HG02981 (cell line): Measurements from ENCODE around the gene PSMG4.

Experiments used
- ATAC-seq: cut with Tn5 transposase; IDR thresholded peaks from one replicate; pipeline ENCODE4 v1.9.1; 2021; ENCODE audit warnings: mild to moderate bottlenecking, moderate library complexity; ENCODE audit not compliant: unreplicated experiment

Gene PSMG4

DNA sequence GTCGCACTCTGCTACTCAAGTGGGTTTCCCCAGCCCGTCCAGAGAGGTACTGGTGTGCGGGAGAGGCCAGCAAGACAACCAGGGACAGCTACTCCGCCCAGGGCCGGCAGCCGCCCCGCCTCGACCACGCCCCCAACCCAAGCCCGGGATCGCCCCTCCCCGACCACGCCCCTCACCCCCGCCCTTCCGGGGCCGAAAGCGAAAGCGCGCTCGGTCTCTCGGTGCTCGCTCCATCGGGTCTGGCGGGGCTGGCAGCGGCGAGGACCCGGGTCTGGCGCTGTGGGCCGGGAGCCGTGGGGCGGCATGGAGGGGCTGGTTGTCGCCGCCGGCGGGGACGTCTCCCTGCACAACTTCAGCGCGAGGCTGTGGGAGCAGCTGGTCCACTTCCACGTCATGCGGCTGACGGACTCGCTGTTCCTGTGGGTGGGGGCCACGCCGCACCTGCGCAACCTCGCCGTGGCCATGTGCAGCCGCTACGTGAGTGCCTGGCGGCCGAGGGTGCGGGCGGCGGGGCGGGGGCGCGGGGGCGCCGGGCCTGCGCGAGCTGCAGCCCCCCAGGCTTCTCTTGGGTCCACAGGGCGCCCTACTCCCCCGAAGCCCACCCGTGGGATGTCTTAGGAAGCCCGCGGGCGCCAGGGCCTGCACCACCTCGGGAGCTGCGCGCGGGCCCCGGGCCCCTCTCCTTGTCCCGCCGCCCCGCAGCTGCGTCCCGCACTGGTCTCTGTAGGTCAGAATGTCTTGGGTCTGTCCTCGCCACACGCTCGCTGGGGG, at the start of gene PSMG4:
TSS of gene PSMG4 (plus strand) at position 228 of the 771 bp plus-strand sequence. CDS start at position 304, 76 bp downstream.
- peak; percentile 72 for ATAC-seq

GRCh38 chr6:3209114-3210023, 49.4 kb upstream of the PSMG4 start:
- peak; percentile 57 for ATAC-seq

DNA sequence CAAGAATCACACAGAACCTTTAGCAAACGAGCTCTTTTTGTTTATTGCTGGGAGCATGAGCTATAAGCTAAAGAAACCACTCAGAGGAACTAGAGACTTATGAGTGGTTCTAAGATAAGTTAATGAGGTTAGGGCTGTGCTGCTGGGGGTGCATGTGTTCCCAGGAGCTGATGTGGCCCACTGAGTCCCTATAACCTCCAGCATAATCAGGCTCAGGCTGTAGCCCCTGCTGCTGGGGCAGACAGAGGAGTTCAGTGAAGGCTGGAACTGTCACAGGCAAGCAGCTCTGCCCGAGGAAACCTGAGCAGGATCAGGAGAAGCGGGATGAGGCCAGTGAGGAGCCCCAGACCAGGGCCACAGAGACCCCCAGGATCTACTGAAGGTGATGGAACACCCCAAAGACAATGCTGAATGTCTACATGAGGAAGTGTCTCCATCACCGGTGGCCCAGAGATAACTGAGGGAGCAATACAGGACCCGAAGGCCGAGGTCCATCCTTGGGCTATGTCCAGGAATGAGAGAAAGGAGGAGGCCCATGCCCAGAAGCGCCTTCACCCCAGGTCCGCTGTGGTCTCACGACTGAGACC, 48.6 kb upstream of the PSMG4 start:
- ATAC-seq = peak; percentile 3

- ATAC-seq = no peak
Measured at GRCh38 chr6:3211681-3212080, 47.1 kb upstream of the PSMG4 start.

DNA sequence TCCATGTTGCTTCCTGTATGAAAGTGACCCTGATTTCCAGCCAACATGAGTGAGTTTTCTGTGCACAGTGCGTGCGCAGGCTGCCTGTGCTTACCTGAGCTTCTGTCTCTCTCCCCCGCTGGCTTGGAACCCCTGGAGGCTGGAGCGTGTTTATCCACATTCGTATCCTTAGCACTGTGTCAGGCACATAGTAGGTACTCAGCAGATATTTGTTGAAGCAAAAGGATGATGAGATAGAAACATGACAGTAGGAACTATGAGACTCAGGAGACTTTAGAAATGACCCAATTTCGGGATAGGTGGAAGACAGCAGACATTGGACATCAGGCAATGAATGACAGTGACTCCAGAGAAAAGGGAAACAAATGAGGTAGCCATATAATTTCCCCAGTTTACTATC, 46.5 kb upstream of the PSMG4 start:
- no peak for ATAC-seq

- no peak for ATAC-seq
Measured at GRCh38 chr6:3213334-3213695, 45.4 kb upstream of the PSMG4 start.

GRCh38 chr6:3214898-3215297, 43.8 kb upstream of the PSMG4 start:
- no peak for ATAC-seq

DNA sequence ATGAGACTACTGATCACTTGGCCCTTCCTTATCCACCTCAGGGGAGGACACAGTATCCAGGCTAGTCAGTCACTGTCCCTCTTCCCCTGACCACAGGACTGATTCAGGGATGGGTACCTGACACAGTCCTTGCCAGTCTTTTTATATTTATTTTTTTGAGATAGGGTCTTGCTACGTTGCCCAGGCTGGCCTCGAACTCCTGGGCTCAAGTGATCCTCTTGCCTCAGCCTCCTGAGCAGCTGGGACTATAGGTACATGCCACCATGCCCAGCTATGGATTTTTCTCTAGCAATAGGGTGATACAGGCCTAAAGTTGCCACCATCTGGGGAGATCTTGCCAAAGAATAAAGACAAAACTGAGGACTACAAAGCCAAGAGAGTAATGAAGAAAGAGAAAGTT, 41.5 kb upstream of the PSMG4 start:
- ATAC-seq = no peak

DNA sequence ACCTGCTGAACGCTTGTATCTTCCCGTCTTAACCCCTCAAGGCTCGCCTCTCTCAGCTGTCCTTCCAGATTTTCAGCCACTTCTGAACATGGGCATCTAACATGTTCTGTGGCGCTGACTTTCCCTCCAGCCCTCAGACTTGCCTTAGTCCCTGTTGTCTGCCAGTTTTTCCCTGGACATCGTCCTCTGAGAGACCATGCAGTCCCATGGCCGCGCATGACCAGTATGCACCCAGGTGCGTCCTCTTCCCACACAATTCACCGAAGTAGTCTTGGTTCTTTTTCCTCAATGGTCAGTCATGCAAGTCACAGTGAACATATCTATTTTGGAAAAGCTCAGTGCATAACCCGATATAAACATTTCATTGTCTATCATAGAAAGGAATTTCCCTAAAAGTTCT, 40.5 kb upstream of the PSMG4 start:
- ATAC-seq = no peak

GRCh38 chr6:3220366-3220765, 38.4 kb upstream of the PSMG4 start:
- no peak for ATAC-seq

- ATAC-seq = no peak
Measured at GRCh38 chr6:3221578-3221977, 37.2 kb upstream of the PSMG4 start.

- no peak for ATAC-seq
Measured at GRCh38 chr6:3222506-3223038, 36.2 kb upstream of the PSMG4 start.

- no peak for ATAC-seq
Measured at GRCh38 chr6:3226042-3226441, 32.7 kb upstream of the PSMG4 start.

DNA sequence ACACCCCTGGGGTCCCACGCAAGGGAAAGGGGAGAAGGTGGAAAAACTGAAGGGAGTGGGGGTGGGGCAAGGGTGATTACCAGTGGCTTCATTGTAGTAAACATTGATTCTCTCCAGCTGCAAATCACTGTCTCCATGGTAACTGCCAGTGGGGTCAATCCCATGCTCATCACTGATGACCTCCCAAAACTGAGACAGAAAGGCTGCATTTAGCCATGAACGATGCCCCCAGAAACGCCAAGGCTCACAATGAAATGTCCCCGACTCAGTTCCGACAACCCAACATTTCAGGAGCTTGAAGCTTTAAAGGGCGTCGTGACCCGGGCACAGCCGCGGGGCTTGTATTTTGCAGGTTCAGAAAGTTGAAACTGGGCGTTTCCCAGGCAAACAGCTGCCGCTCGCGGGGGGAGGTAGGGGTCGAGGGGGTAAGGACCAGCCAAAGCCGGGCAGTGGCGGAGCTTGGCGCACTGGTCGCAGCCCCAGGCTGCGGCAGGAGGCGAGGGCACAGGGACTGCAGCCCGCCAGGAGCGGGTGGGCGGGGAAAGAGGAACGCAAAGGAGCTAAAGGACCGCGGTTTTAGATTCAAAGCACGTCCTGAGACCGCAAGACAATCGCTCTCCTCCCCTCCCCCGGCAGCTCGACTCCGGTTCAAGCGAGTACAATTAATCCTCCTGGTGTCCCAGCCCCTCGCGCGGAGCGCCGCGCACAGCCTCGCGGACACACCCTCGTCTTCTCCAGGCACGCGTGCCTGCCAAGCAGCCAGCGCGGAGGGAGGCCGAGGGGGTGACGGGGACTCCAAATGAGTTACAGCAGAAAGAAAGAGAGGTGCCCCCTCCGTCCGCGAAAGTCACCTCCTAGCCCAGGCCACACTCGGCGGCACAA, 32.0 kb upstream of the PSMG4 start:
- no peak for ATAC-seq

GRCh38 chr6:3227363-3228045, 31.2 kb upstream of the PSMG4 start, which contains the start of gene TUBB2B:
TUBB2B (minus strand) TSS chr6:3227653; CDS start chr6:3227543, 110 bp downstream.
- no peak for ATAC-seq

GRCh38 chr6:3228046-3228671, 30.6 kb upstream of the PSMG4 start:
- ATAC-seq = no peak

DNA sequence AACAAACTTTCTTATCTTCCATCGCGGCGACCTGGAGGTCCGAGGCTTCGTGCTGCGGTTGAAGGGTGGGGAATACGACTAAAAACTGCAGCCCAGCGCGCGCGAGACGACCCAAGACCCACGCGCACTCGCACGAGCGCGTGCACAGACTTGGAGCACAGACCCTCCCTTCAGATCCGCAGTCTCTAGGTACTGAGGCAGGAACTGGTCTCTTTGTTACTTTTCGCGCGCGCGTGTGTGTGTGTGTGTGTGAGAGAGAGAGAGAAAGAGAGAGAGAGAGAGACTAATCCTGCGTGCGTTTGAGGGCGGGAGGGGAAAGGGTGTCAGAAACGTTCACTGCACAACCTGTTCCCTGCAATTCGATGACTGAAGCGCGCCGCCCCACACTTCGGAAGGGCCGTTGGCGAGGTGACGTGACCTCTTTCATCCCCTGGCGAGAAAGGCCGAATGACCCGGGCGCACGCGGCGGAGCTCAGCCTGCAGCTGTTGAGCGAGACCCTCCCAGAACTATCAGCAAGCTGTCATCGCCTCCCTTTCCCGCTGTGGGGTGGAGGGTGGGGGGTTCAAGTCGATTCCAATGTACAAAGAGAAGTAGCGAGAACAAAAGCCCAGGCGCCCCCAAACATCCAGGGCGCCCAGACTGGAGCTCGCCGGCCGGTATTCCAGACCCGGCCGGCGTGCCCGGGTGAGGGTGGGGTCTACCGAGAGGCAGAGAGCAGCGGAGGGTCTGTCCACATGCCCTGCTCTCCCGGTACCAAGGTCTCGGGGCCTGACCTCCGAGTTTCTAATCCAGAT, 29.8 kb upstream of the PSMG4 start:
- ATAC-seq = no peak

DNA sequence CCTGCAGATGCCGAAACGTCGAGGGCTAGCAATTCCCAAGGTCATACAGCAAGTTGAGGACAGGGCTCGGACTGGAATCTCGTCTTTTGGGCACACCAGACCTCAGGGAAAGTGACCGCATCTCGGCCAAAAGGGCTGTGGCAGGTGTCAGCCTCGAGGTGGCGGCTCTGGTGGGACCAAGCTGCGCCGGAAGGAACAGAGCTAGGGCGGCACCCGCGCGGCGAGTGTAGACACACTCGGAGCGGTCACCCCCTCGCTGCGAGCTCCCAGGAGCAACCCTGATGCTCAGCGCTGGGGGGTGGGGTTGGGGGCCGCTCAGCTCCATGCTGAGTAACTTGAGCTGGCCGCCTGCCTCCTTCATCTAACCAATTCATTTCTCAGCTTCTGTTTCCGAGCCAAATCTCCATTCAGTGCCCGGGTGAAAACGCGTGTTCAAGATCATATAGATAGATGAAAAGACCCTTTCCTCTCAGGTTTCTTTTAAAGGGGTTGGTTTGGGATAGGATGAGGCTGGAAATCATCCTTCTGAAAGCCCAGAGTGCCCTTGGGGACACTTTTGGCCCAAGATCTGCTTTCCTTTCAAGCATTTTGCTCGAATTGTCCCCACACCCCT, 29.1 kb upstream of the PSMG4 start:
- ATAC-seq = no peak
